ENCODE measurements around the gene HJV.
"Not testable (repeated sequence)": the region's sequence is repeated elsewhere in the genome, so short reads cannot be mapped to it uniquely, and the experiment has no call there.

The HJV gene

GRCh38 chr1:146021622-146022402, at the start of gene HJV:
TSS of gene HJV (minus strand) at chr1:146021735. CDS start at chr1:146020231, 1,504 bp downstream.
- DNase-seq: no peak

- DNase-seq: not testable (repeated sequence)
Observed at GRCh38 chr1:146059148-146059547, 37.6 kb upstream of the HJV start.

- DNase-seq: peak; percentile 25 to 32
Observed at GRCh38 chr1:146051852-146052676, 30.5 kb upstream of the HJV start.

- no peak for DNase-seq
Observed at GRCh38 chr1:146051452-146051851, 29.9 kb upstream of the HJV start.

- DNase-seq: not testable (repeated sequence)
Observed at GRCh38 chr1:146050652-146050963, 29.1 kb upstream of the HJV start.

- not testable (repeated sequence) for DNase-seq
Observed at GRCh38 chr1:146049866-146050651, 28.5 kb upstream of the HJV start.

GRCh38 chr1:146049436-146049835, 27.9 kb upstream of the HJV start:
- no peak for DNase-seq

GRCh38 chr1:146048514-146049115, 27.1 kb upstream of the HJV start:
- not testable (repeated sequence) for DNase-seq

GRCh38 chr1:146046664-146047063, 25.1 kb upstream of the HJV start:
- DNase-seq: no peak

- DNase-seq: no peak
Observed at GRCh38 chr1:146039844-146040194, 18.3 kb upstream of the HJV start.

- peak; percentile 81 to 86 for DNase-seq
Observed at GRCh38 chr1:146036965-146037646, 15.6 kb upstream of the HJV start.

- peak; percentile 72 to 73 for DNase-seq
Observed at GRCh38 chr1:146036241-146036964, 14.9 kb upstream of the HJV start.

GRCh38 chr1:146035048-146035423, 13.5 kb upstream of the HJV start:
- DNase-seq: peak in 1 of 2 experiments; percentile 48

GRCh38 chr1:146032631-146033219, 11.2 kb upstream of the HJV start:
- DNase-seq: peak; percentile 63 to 84

- no peak for DNase-seq
Observed at GRCh38 chr1:146031476-146031875, 9.9 kb upstream of the HJV start.

- no peak for DNase-seq
Observed at GRCh38 chr1:146029117-146029516, 7.6 kb upstream of the HJV start.

GRCh38 chr1:146026650-146027049, 5.1 kb upstream of the HJV start:
- DNase-seq: not testable (repeated sequence)

GRCh38 chr1:146025787-146026495, 4.4 kb upstream of the HJV start:
- DNase-seq: not testable (repeated sequence)

GRCh38 chr1:146022403-146023127, 1.0 kb upstream of the HJV start:
- DNase-seq: no peak

- no peak for DNase-seq
Observed at GRCh38 chr1:146021050-146021445, 487 bp downstream of the HJV start.

Measured in Kasumi-1 (cell line).